GM18858 (cell line): Measurements from ENCODE around the gene STK31.
"Not testable (repeated sequence)": the region's sequence is repeated elsewhere in the genome, so short reads cannot be mapped to it uniquely, and the experiment has no call there.

Experiments
- ATAC-seq: cut with Tn5 transposase; IDR thresholded peaks from one replicate; pipeline ENCODE4 v1.9.1; 2021; ENCODE audit not compliant: unreplicated experiment

The STK31 gene

GRCh38 chr7:23713285-23714149, 3.5 kb downstream of the STK31 start:
- ATAC-seq = no peak

GRCh38 chr7:23714150-23714464, 4.1 kb downstream of the STK31 start:
- no peak for ATAC-seq

- no peak for ATAC-seq
Measured at GRCh38 chr7:23714579-23714978, 4.6 kb downstream of the STK31 start.

GRCh38 chr7:23715099-23715498, 5.1 kb downstream of the STK31 start:
- ATAC-seq = no peak

- ATAC-seq = no peak
Measured at GRCh38 chr7:23717788-23718187, 7.8 kb downstream of the STK31 start.

- no peak for ATAC-seq
Measured at GRCh38 chr7:23721456-23721855, 11.4 kb downstream of the STK31 start.

GRCh38 chr7:23722587-23723216, 12.7 kb downstream of the STK31 start:
- ATAC-seq = not testable (repeated sequence)

- not testable (repeated sequence) for ATAC-seq
Measured at GRCh38 chr7:23724113-23724512, 14.1 kb downstream of the STK31 start.

GRCh38 chr7:23742051-23742450, 32.0 kb downstream of the STK31 start:
- no peak for ATAC-seq

- ATAC-seq = no peak
Measured at GRCh38 chr7:23743226-23743625, 33.2 kb downstream of the STK31 start.

GRCh38 chr7:23746629-23747028, 36.6 kb downstream of the STK31 start:
- ATAC-seq = no peak

GRCh38 chr7:23751852-23752251, 41.8 kb downstream of the STK31 start:
- no peak for ATAC-seq

GRCh38 chr7:23758839-23759238, 48.8 kb downstream of the STK31 start:
- not testable (repeated sequence) for ATAC-seq

GRCh38 chr7:23759671-23760391, 49.8 kb downstream of the STK31 start:
- ATAC-seq = no peak

- ATAC-seq = no peak
Measured at GRCh38 chr7:23765943-23766342, 55.9 kb downstream of the STK31 start.

GRCh38 chr7:23767514-23767913, 57.5 kb downstream of the STK31 start:
- ATAC-seq = no peak

GRCh38 chr7:23768022-23768421, 58.0 kb downstream of the STK31 start:
- ATAC-seq = no peak

- not testable (repeated sequence) for ATAC-seq
Measured at GRCh38 chr7:23779185-23779800, 69.3 kb downstream of the STK31 start.

GRCh38 chr7:23783115-23783514, 73.1 kb downstream of the STK31 start:
- no peak for ATAC-seq

GRCh38 chr7:23787272-23787671, 77.3 kb downstream of the STK31 start:
- no peak for ATAC-seq

- ATAC-seq = no peak
Measured at GRCh38 chr7:23788843-23789242, 78.8 kb downstream of the STK31 start.
